RWPE2 (cell line): ENCODE measurements around the gene HOXA1.

ENCODE experiments used
- ATAC-seq: fragments of 200-7000 bp; cut with Tn5 transposase; 3 replicates; pipeline ENCODE4 v1.9.1; 2021; ENCODE audit warnings: low read depth
- DNase-seq: peaks from one replicate; pipeline ENCODE4 v3.0.0-alpha.2; 2020; ENCODE audit warnings: low spot score
- H3K27ac ChIP-seq: fragments of 450-650 bp; 2 replicates; pipeline ENCODE4 v1.5.1; 2017; ENCODE audit warnings: mild to moderate bottlenecking; ENCODE audit not compliant: poor library complexity, severe bottlenecking
- H3K27me3 ChIP-seq: fragments of 250-450 bp; sonication (Bioruptor Pico); 2 replicates; pipeline ENCODE4 v1.5.1; 2021; ENCODE audit warnings: mild to moderate bottlenecking, moderate library complexity; ENCODE audit not compliant: insufficient read depth, poor library complexity, severe bottlenecking
- H3K36me3 ChIP-seq: fragments of 250-450 bp; sonication (Bioruptor Pico); 2 replicates; pipeline ENCODE4 v1.5.1; 2020; ENCODE audit warnings: low read depth, mild to moderate bottlenecking, moderate library complexity
- H3K4me1 ChIP-seq: fragments of 250-450 bp; sonication (Bioruptor Pico); 2 replicates; pipeline ENCODE4 v1.5.1; 2021; ENCODE audit warnings: mild to moderate bottlenecking, moderate library complexity; ENCODE audit not compliant: insufficient read depth, poor library complexity, severe bottlenecking
- H3K4me3 ChIP-seq: fragments of 250-450 bp; sonication (Bioruptor Pico); 2 replicates; pipeline ENCODE4 v1.5.1; 2021; ENCODE audit warnings: mild to moderate bottlenecking, moderate library complexity; ENCODE audit not compliant: severe bottlenecking
- H3K9me3 ChIP-seq: fragments of 250-450 bp; sonication (Bioruptor Pico); 2 replicates; pipeline ENCODE4 v1.5.1; 2021; ENCODE audit warnings: mild to moderate bottlenecking, moderate library complexity; ENCODE audit not compliant: severe bottlenecking
- TF ChIP-seq, protein P1 (sequence below): fragments of 450-650 bp; IDR thresholded peaks from one replicate; pipeline ENCODE4 v1.5.1; 2017; ENCODE audit warnings: mild to moderate bottlenecking, moderate library complexity; ENCODE audit not compliant: poor library complexity, severe bottlenecking

The HOXA1 gene

DNA sequence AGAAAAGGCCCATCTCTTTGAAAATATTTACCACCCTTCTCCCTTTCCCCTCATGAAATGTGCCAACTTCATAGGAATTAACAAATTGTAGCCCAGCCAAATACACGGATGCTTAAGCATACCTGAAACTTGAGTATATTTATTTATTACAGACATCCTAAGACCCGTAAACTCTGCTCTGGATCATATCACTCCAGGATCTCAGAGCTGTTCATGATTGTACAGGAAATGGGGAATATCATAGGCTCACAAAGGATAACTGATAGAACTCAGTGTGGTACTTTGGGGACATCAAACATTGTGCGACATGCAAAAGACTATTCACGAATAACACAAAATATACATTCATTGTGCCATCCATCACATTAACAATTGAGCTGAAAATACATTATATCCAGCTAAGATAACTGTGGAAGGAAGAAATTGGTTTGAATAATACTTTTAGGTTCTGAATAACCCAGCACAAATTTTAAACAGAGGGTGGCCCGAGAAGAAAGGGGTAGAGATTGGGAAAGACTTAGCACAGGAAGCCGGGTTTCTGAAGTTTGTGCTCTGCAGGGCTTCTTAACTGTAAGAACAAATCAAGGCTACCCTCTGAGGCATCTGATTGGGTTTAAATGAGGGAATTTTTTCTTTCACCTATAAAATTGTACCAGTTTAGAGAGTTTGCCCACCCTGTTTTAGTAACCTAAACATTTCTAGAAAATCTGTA lies 2.5 kb downstream of the HOXA1 start:
- ATAC-seq, result no peak
- no peak overlapping the region for H3K4me3 ChIP-seq
- no peaks in the 10 kb centered on the region for H3K36me3 ChIP-seq
- H3K27me3 ChIP-seq, result no peaks in the 10 kb centered on the region
- DNase-seq, result no peak
- no peaks in the 10 kb centered on the region for H3K9me3 ChIP-seq
- TF ChIP-seq, protein P1, sequence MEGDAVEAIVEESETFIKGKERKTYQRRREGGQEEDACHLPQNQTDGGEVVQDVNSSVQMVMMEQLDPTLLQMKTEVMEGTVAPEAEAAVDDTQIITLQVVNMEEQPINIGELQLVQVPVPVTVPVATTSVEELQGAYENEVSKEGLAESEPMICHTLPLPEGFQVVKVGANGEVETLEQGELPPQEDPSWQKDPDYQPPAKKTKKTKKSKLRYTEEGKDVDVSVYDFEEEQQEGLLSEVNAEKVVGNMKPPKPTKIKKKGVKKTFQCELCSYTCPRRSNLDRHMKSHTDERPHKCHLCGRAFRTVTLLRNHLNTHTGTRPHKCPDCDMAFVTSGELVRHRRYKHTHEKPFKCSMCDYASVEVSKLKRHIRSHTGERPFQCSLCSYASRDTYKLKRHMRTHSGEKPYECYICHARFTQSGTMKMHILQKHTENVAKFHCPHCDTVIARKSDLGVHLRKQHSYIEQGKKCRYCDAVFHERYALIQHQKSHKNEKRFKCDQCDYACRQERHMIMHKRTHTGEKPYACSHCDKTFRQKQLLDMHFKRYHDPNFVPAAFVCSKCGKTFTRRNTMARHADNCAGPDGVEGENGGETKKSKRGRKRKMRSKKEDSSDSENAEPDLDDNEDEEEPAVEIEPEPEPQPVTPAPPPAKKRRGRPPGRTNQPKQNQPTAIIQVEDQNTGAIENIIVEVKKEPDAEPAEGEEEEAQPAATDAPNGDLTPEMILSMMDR, result no peak
- H3K4me1 ChIP-seq, result no peaks in the 10 kb centered on the region
- H3K27ac ChIP-seq, result no peak overlapping the region

DNA sequence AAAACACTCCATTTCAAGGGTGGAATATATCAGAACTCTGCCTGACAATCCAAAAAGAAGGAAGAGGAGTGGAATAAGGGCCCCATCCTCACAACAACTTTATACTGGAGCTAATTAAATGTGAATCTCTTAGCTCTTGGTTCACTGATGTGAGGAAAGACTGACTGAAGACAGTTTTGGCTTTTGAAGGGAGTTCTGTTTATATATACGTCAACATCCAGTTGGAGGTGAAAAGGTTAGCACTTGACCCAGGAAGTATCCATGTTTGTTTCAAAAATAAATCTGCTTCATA lies 3.0 kb downstream of the HOXA1 start:
- ATAC-seq (no peak), DNase-seq (no peak)
- TF ChIP-seq, protein P1, result no peak
- Histone ChIP-seq H3K36me3 (no peaks in the 10 kb centered on the region), H3K27me3 (no peaks in the 10 kb centered on the region), H3K9me3 (no peaks in the 10 kb centered on the region), H3K27ac (no peak overlapping the region), H3K4me1 (no peaks in the 10 kb centered on the region), H3K4me3 (no peak overlapping the region)

DNA sequence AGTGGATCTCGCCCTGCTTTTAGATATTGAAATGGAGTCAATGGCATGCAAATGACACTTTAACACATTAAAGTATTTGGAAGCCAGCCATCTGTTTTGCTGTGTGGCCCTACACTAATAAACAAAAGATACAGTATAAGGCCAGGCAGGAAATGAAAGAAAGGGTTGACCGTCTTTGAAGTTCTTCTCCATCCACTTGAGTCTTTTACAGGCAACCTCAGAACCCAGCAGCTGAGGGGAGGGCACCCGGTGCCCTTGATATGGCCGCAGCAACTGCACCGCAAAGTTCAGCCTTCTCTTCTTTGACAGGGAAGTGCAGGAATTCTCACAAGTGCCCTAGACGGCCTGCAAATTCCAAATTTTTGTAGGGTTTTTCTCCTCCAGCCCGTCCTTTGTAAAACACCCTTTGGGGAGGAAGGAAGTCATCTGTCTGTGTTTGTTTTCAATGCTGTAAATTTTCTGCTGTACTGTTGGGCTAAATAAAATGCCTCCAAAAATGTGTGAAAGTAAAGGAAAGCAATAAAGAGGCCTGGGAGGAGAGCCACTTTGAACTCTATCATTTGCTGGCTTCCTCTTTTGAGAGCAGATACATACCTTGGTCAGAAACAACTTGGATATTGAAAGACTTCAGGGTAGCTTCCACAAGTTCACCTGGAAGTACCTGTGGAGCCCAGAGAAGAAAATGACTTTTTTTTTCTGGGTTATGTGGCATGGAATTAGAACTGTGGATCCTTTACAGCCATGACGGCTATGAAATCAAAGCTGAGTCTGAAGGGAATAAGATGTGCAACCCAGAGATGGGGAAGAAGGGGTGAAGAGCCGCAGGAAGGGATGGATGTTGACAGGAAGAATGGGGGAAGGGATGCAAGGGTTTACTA lies 3.6 kb downstream of the HOXA1 start:
- Histone ChIP-seq H3K36me3 (no peaks in the 10 kb centered on the region), H3K9me3 (no peaks in the 10 kb centered on the region), H3K27me3 (no peaks in the 10 kb centered on the region), H3K4me3 (no peak overlapping the region), H3K27ac (no peak overlapping the region), H3K4me1 (no peaks in the 10 kb centered on the region)
- DNase-seq (no peak), ATAC-seq (no peak)
- TF ChIP-seq, protein P1, result no peak

DNA sequence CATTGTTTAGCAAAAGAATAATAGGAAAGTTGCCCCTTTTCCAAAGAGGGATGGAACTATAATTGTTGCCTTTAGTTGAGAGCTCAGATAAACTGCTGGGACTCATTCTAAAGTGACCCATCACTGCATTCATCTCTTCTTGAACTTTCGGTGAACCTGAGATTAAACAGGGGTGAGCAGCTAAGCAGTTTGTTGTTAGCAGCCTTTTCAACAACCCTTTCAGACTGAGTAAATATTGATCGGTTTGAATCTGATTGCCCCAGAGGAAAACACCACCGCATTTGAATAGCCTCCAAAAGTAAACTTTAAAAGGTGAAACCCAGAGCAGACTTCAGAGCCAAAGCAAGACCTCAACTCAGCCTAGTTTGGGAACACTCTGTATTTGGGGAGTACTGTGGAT lies 4.7 kb downstream of the HOXA1 start:
- no peak overlapping the region for H3K27ac ChIP-seq
- no peaks in the 10 kb centered on the region for H3K27me3 ChIP-seq
- H3K36me3 ChIP-seq, result no peaks in the 10 kb centered on the region
- H3K4me3 ChIP-seq, result no peak overlapping the region
- H3K4me1 ChIP-seq, result no peaks in the 10 kb centered on the region
- no peak for DNase-seq
- TF ChIP-seq, protein P1, result no peak
- ATAC-seq, result no peak
- H3K9me3 ChIP-seq, result no peaks in the 10 kb centered on the region
